Subcutaneous adipose tissue (tissue), 4 donors: ENCODE results near the gene FNIP1. TPM values are rescaled to one million over a fixed set of nuclear protein-coding genes. Genes with fewer than 3 reads are reported as not detected.

Source experiments
- total RNA-seq, 4 donors: library from RNA; depleted of rRNA; stranded (reverse); fragments of >200 nt; gene quantifications; one replicate each; pipeline ENCODE4 v1.1.0, GENCODE V29; 2016
- TF ChIP-seq, protein P1 (sequence below): fragments of 450-650 bp; IDR thresholded peaks from one replicate; pipeline ENCODE4 v1.5.1; 2016; ENCODE audit warnings: low read depth, mild to moderate bottlenecking, control low read depth, antibody characterized with exemption, moderate library complexity

FNIP1 gene
- total RNA-seq, 4 donors from 2014 or later, result 47.3 to 90.8 (median 73.8) TPM

DNA sequence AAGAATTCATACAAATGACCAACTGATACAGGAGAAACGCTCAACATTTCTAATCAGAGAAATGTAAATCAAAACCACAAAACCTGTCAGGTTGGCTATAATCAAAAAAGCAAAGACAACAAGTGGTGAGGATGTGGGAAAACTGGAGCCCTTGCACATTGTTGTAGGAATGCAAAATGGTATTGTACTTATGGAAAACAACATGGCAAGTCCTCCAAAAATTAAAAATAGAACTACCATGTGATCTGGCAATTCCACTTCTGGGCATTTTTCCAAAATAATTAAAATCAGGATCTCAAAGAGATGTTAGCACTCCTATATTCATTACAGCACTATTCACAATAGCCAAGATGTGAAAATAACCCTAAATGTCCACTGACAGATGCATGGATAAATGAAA, 76.1 kb downstream of the FNIP1 start:
- TF ChIP-seq, protein P1, sequence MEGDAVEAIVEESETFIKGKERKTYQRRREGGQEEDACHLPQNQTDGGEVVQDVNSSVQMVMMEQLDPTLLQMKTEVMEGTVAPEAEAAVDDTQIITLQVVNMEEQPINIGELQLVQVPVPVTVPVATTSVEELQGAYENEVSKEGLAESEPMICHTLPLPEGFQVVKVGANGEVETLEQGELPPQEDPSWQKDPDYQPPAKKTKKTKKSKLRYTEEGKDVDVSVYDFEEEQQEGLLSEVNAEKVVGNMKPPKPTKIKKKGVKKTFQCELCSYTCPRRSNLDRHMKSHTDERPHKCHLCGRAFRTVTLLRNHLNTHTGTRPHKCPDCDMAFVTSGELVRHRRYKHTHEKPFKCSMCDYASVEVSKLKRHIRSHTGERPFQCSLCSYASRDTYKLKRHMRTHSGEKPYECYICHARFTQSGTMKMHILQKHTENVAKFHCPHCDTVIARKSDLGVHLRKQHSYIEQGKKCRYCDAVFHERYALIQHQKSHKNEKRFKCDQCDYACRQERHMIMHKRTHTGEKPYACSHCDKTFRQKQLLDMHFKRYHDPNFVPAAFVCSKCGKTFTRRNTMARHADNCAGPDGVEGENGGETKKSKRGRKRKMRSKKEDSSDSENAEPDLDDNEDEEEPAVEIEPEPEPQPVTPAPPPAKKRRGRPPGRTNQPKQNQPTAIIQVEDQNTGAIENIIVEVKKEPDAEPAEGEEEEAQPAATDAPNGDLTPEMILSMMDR, result no peak

DNA sequence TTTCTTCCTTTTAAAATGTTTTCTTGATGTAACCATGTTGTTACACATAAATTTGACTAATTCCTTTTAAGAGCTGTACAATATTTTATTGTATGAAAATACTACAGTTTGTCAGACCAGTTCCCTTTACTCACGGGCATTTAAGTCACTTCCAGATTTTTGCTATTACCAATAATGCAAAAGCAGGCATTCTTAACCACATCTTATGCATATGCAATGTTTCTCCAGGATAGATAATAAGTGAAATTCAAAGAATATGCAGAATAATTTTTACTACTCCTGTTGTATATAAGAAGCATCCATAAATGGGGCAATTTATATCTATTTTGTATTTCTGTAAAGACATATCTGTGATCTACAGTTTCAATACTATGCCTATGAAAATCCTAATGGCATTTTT, 77.3 kb downstream of the FNIP1 start:
- TF ChIP-seq, protein P1, result no peak

DNA sequence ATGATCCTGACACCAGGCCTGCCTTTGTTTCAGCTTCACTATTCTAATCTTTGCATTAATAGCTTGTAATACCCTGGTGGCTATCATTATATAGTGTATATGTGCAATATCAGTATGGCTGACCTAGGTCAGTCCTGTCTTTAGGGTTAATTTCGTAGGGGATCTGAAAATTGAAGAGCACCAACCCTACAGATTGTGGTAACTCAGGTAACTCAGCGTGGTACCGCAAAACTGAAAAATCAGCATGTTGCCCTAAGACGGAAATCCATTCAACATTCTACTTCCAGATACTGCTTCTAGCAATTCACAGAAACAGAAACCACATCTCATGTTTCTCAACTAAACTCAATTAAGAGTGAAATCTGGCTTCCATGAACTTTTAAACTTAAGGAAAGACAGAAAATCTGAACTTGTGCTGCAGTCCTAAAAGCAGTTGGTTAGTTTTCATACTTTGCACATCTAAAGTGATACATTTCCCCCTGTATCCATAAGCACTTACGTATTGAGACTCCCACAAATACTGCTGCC, 78.3 kb downstream of the FNIP1 start:
- TF ChIP-seq, protein P1, result no peak

DNA sequence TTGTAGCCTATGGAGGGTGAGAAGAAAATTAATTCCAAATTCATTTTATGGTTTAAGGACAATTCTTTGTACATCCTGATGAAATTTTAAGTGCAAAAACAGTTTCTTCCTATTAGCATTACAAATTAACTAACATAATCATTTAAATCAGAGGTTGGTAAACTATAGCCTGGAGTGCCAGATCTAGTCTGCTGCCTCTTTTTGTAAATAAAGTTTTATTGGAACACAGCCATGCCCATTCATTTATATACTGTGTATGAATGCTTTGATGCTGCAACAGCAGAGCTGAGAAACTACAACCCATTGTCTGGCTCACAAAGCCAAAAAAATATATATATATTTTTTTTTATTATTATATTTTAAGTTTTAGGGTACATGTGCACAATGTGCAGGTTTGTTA, 80.2 kb downstream of the FNIP1 start:
- TF ChIP-seq, protein P1, result no peak

DNA sequence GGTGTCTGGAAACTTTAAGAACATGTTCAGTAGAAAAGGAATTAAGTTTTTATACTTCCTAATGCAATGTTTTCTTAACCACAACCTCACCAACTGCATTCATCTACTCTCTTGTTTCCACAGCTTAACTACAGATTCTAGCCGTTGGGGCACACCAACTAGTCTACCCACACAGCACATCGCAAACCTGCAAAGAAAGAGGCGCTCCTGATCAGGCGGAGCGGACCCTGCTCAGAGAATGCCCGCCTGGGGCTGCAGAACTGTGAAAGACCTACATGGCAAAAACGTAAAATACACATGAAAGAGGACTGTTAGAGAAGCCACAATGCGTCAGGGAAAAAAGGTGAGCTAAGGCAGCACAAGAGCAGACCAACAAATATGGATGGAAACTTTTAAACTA, 86.4 kb downstream of the FNIP1 start:
- TF ChIP-seq, protein P1, result no peak

DNA sequence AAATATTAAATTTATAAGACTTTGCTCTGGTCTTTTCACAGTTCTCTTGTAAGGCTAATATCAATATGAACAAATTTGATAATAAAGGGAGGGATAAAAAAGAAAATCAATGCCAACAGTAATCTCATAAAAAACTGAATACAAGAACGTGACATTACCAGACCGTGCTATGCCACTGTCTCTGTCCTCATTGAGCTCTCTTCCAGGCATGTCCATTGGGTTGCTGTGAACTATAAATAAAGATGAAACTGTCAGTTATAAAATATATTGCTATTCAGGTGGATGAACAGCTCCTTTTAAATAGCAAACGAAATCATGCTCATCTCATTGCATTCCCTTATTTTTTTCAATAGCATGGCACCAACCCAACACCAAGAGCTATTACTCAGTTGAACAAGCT, 87.8 kb downstream of the FNIP1 start:
- TF ChIP-seq, protein P1, result no peak

DNA sequence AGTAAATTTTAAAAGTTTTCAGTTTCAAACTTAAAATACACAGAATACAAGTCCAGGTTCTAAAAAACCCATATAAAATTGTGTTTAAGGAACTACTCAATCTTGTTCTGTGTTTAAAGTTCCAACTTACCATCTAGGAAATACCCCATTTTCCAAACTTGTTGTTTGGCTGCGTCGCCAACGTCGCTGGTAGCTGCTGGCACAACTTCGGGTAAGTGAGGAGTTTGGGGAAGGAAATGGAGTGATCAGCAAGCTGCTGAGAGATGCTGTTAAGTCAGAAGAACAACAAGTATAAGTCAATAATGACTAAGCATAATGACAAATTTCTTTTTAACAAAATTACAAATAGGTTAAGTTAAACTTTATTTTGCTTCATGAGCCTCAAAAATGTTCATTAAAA, 90.5 kb downstream of the FNIP1 start:
- TF ChIP-seq, protein P1, result no peak
